Right lobe of liver (tissue), 4 donors: Measurements from ENCODE around the gene ALPP.
"Not testable (repeated sequence)": the region's sequence is repeated elsewhere in the genome, so short reads cannot be mapped to it uniquely, and the experiment has no call there.

Experiments
- CTCF ChIP-seq, 4 donors: fragments of 200-600 bp in 3 of 4; fragments of 450-650 bp in 1 of 4; IDR thresholded peaks; one replicate each; pipeline versions ENCODE4 v1.5.1 to v1.8.0; 2016 to 2022; ENCODE audit warnings: antibody characterized with exemption in 4 of 4, mild to moderate bottlenecking in 2 of 4
- POLR2A ChIP-seq: fragments of 450-650 bp; IDR thresholded peaks from one replicate; pipeline ENCODE4 v1.6.1; 2017; ENCODE audit warnings: antibody characterized with exemption, mild to moderate bottlenecking
- donor health status: DM: no; HTN: no; CAD: no.
- donor health status: DM: no; HTN: no; CAD: no.
- donor health status: DM: no; HTN: yes; CAD: no.

GRCh38 chr2:232394431-232394830 is 15.9 kb downstream of the ALPP start:
- TF ChIP-seq CTCF (IDR thresholded peaks at IDR 0.05); POLR2A: not testable (repeated sequence)
